ENCODE data around the gene SIMC1. TPM values are rescaled to one million over a fixed set of nuclear protein-coding genes. Genes with fewer than 3 reads are reported as not detected.
A peak's percentile ranks its signal among the peaks of the same experiment; 100 is the strongest.
"Not testable (repeated sequence)": the region's sequence is repeated elsewhere in the genome, so short reads cannot be mapped to it uniquely, and the experiment has no call there.

SIMC1 gene
- 10 to 100 TPM; 19.6 to 30.2 (median 27.8) TPM for total RNA-seq
- 27.8 TPM for total RNA-seq (2013)

DNA sequence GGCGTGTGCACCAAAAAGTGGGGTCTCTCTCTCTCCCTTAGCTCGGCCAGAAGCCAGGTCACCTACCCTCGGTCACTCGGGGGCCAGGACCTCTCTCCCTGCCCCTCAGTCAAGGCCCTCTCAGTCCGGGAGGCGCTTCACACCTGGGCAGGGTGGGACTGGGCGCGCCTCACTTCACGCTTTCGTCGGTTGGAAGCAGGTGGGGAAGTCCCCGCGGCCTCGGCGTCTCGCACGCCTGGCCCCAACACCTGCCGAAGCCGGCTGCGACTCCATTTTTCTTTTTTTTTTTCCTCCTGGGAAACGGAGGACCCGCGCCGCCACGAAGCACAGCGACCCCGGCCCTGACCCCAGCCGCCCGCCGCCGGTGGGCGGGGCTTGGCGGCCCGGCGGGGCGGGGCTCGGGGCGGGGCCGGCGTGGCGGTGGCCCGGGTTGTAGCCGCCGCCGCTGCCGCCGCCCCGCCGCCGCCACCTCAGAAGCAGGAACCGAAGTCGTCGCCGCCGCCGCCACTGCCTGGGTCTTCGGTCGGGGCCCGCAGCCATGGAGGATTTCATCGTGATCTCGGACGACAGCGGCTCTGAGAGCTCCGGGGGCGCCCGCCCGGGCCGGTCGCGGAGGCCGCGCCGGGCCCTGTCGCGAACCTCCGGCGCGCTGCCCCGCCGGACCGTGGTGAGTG, at the start of gene SIMC1:
Gene SIMC1, plus strand, starts transcription at position 454 of the 674 bp plus-strand sequence. Its CDS starts 85 bp downstream, at position 539.
- H3K27ac ChIP-seq (ENCODE audit: low read length); H3K9me3 ChIP-seq (ENCODE audit: control insufficient read depth, insufficient read depth, low read length); H3K36me3 Mint-ChIP-seq; H3K27me3 Mint-ChIP-seq (ENCODE audit: low read depth in 2 of 2); H3K27me3 ChIP-seq (ENCODE audit: control insufficient read depth, insufficient read depth, low read length); H3K9me3 Mint-ChIP-seq; intact Hi-C loops (cut with micrococcal nuclease); H3K4me1 ChIP-seq (ENCODE audit: control insufficient read depth, insufficient read depth, low read length); H3K36me3 ChIP-seq (ENCODE audit: control insufficient read depth, insufficient read depth, low read length): not testable (repeated sequence)
- ATAC-seq (peak; percentile 77 to 87 (median 81)), DNase-seq (peak; percentile 59 to 80)
- Mint-ChIP-seq H3K4me1 (peaks cover 5 to 10% of the 10 kb centered on the region in 2 donors), H3K4me3 (peak within 1 kb of the TSS; percentile 74), H3K27ac (peak within 1 kb of the TSS; percentile 63 to 74)
- peak within 1 kb of the TSS; percentile 28 for H3K4me3 ChIP-seq (ENCODE audit: low read length)
- 3% methylated on average over 54 of the region's 81 CpGs for WGBS (ENCODE audit: insufficient coverage)

DNA sequence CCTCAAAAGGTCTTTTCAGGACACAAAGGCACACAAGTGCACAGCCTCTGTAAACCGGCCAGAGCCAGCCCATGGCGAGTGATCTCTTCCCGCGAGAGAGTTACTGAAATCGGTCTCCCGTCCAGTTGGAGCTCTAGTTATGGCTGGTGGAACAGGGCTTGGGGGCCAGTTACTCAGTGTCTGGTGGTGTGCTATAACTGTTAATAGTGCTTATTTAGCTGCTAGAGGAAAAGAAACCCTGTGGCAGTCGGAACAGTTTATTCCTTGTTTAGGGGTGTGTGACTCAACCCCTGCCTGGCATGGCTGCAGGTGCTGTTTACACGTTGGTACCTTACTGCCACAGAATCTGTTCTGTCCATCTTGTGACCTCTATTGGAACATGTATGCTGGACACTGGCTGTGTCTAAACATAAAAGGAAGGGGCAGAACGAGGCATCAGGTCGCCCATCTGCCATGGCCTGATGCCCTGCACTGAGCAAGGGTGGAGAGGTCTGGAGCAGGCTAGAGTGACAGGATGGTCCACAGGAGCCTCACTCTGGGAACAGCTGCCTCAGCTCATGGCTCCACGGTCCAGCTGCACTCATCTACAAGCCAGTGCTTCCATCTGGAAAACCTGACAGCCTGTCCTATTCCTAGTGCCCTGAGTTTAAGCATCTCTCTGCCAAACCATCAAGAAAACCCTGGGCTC, 49.6 kb upstream of the SIMC1 start:
- H3K27me3 Mint-ChIP-seq (ENCODE audit: low read depth in 2 of 2), result peaks cover 4 to 7% of the 10 kb centered on the region in 2 donors
- H3K4me3 Mint-ChIP-seq, result no peak overlapping the region
- Histone ChIP-seq H3K36me3 (ENCODE audit: control insufficient read depth, insufficient read depth, low read length) (no peaks in the 10 kb centered on the region), H3K4me3 (ENCODE audit: low read length) (no peak overlapping the region), H3K4me1 (ENCODE audit: control insufficient read depth, insufficient read depth, low read length) (no peaks in the 10 kb centered on the region), H3K27ac (ENCODE audit: low read length) (no peak overlapping the region), H3K9me3 (ENCODE audit: control insufficient read depth, insufficient read depth, low read length) (no peaks in the 10 kb centered on the region), H3K27me3 (ENCODE audit: control insufficient read depth, insufficient read depth, low read length) (no peaks in the 10 kb centered on the region)
- H3K27ac Mint-ChIP-seq, result no peak overlapping the region
- WGBS (ENCODE audit: insufficient coverage), result 91% methylated on average over 11 of the region's 11 CpGs
- H3K9me3 Mint-ChIP-seq, result no peaks in the 10 kb centered on the region
- TF ChIP-seq, protein P1, sequence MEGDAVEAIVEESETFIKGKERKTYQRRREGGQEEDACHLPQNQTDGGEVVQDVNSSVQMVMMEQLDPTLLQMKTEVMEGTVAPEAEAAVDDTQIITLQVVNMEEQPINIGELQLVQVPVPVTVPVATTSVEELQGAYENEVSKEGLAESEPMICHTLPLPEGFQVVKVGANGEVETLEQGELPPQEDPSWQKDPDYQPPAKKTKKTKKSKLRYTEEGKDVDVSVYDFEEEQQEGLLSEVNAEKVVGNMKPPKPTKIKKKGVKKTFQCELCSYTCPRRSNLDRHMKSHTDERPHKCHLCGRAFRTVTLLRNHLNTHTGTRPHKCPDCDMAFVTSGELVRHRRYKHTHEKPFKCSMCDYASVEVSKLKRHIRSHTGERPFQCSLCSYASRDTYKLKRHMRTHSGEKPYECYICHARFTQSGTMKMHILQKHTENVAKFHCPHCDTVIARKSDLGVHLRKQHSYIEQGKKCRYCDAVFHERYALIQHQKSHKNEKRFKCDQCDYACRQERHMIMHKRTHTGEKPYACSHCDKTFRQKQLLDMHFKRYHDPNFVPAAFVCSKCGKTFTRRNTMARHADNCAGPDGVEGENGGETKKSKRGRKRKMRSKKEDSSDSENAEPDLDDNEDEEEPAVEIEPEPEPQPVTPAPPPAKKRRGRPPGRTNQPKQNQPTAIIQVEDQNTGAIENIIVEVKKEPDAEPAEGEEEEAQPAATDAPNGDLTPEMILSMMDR (IDR thresholded peaks at IDR 0.05), result no peak
- H3K36me3 Mint-ChIP-seq, result no peaks in the 10 kb centered on the region
- ATAC-seq, result no peak
- no peak for DNase-seq
- no peaks in the 10 kb centered on the region for H3K4me1 Mint-ChIP-seq
- intact Hi-C loops (cut with micrococcal nuclease), result no loop called here

DNA sequence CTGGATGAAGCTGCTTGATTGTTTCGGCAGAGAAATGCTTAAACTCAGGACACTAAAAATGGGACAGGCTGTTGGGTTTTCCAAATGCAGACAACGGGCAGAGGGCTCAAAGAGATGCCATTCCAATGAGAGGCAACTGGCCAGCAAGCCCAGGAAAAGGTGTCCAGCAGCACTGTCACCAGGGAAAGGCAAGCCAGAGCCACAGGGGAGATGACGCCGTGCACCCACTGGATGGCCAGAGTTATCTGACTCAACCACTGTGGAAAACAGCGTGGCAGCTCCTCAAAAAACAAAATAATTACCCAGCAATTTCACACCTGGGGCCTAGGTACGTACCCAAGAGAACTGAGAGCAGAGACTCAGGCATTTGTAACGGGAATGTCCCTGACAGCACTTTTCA, 48.4 kb upstream of the SIMC1 start:
- no peak overlapping the region for H3K4me3 Mint-ChIP-seq
- no peaks in the 10 kb centered on the region for H3K9me3 Mint-ChIP-seq
- no peak overlapping the region for H3K27ac Mint-ChIP-seq
- WGBS (ENCODE audit: insufficient coverage), result 78% methylated on average over 7 of the region's 7 CpGs
- Histone ChIP-seq H3K4me1 (ENCODE audit: control insufficient read depth, insufficient read depth, low read length) (no peaks in the 10 kb centered on the region), H3K36me3 (ENCODE audit: control insufficient read depth, insufficient read depth, low read length) (no peaks in the 10 kb centered on the region), H3K4me3 (ENCODE audit: low read length) (no peak overlapping the region), H3K9me3 (ENCODE audit: control insufficient read depth, insufficient read depth, low read length) (no peaks in the 10 kb centered on the region), H3K27ac (ENCODE audit: low read length) (no peak overlapping the region), H3K27me3 (ENCODE audit: control insufficient read depth, insufficient read depth, low read length) (no peaks in the 10 kb centered on the region)
- no peaks in the 10 kb centered on the region for H3K36me3 Mint-ChIP-seq
- DNase-seq (no peak), ATAC-seq (no peak)
- intact Hi-C loops (cut with micrococcal nuclease), result no loop called here
- TF ChIP-seq, protein P1 (IDR thresholded peaks at IDR 0.05), result no peak
- H3K4me1 Mint-ChIP-seq, result no peaks in the 10 kb centered on the region
- H3K27me3 Mint-ChIP-seq (ENCODE audit: low read depth in 2 of 2), result peaks cover 2 to 3% of the 10 kb centered on the region in 2 donors

GRCh38 chr5:176190886-176191755, 47.1 kb upstream of the SIMC1 start:
- no peak overlapping the region for H3K27ac Mint-ChIP-seq
- Histone ChIP-seq H3K27me3 (ENCODE audit: control insufficient read depth, insufficient read depth, low read length) (no peaks in the 10 kb centered on the region), H3K27ac (ENCODE audit: low read length) (no peak overlapping the region), H3K36me3 (ENCODE audit: control insufficient read depth, insufficient read depth, low read length) (no peaks in the 10 kb centered on the region), H3K4me3 (ENCODE audit: low read length) (no peak overlapping the region), H3K4me1 (ENCODE audit: control insufficient read depth, insufficient read depth, low read length) (no peaks in the 10 kb centered on the region), H3K9me3 (ENCODE audit: control insufficient read depth, insufficient read depth, low read length) (no peaks in the 10 kb centered on the region)
- H3K4me3 Mint-ChIP-seq, result no peak overlapping the region
- peaks cover 0 to 2% of the 10 kb centered on the region in 2 donors for H3K27me3 Mint-ChIP-seq (ENCODE audit: low read depth in 2 of 2)
- no peaks in the 10 kb centered on the region for H3K9me3 Mint-ChIP-seq
- no peaks in the 10 kb centered on the region for H3K36me3 Mint-ChIP-seq
- DNase-seq, result no peak
- ATAC-seq, result no peak
- intact Hi-C loops (cut with micrococcal nuclease), result no loop called here
- H3K4me1 Mint-ChIP-seq, result no peaks in the 10 kb centered on the region
- 83% methylated on average over 28 of the region's 28 CpGs for whole genome bisulfite sequencing (ENCODE audit: insufficient coverage)
- TF ChIP-seq, protein P1 (IDR thresholded peaks at IDR 0.05), result no peak

Measured in natural killer cell (primary cell).